Skeletal muscle tissue (tissue), 4 donors: ENCODE data around the gene PRDM15. TPM values are rescaled to one million over a fixed set of nuclear protein-coding genes. Genes with fewer than 3 reads are reported as not detected.

Source experiments
- H3K27ac ChIP-seq: one replicate; pipeline ENCODE4 v1.7.0; 2013; ENCODE audit warnings: mild to moderate bottlenecking, low read depth, low read length, inconsistent platforms
- H3K27me3 ChIP-seq, 3 donors: one replicate each; pipeline ENCODE4 v1.7.0; 2013; ENCODE audit warnings: low read length in 3 of 3; ENCODE audit not compliant: control insufficient read depth in 3 of 3, insufficient read depth in 3 of 3
- H3K36me3 ChIP-seq, 3 donors: one replicate each; pipeline ENCODE4 v1.7.0; 2013; ENCODE audit warnings: low read length in 3 of 3; ENCODE audit not compliant: control insufficient read depth in 3 of 3, insufficient read depth in 3 of 3
- H3K4me1 ChIP-seq, 3 donors: one replicate each; pipeline ENCODE4 v1.7.0; 2013; ENCODE audit warnings: low read length in 3 of 3, mild to moderate bottlenecking in 3 of 3; ENCODE audit not compliant: control insufficient read depth in 3 of 3, insufficient read depth in 3 of 3
- H3K4me3 ChIP-seq, 3 donors: one replicate each; pipeline ENCODE4 v1.7.0; 2013; ENCODE audit warnings: low read length in 3 of 3
- H3K9ac ChIP-seq, 3 donors: one replicate each; pipeline ENCODE4 v1.7.0; 2013; ENCODE audit warnings: low read length in 3 of 3, mild to moderate bottlenecking in 3 of 3, moderate library complexity in 2 of 3, low read depth in 1 of 3
- H3K9me3 ChIP-seq, 3 donors: one replicate each; pipeline ENCODE4 v1.7.0; 2013; ENCODE audit warnings: low read length in 3 of 3; ENCODE audit not compliant: control insufficient read depth in 3 of 3
- total RNA-seq: library from RNA; depleted of rRNA; stranded (reverse); fragments of >200 nt; gene quantifications from one replicate; pipeline ENCODE4 v1.2.3, GENCODE V29; 2014
- donor health status: Osteomylitis.

The PRDM15 gene
- total RNA-seq, 1 donor from 2014 or later = 2.6 TPM

- H3K4me3 ChIP-seq = no peak overlapping the region
- H3K27me3 ChIP-seq = peaks cover 5 to 19% (median 13%) of the 10 kb centered on the region in 3 donors
- peaks cover 2 to 6% (median 4%) of the 10 kb centered on the region in 3 donors for H3K4me1 ChIP-seq
- H3K36me3 ChIP-seq = no peaks in the 10 kb centered on the region
- no peak overlapping the region for H3K27ac ChIP-seq
- no peak overlapping the region for H3K9ac ChIP-seq
- no peaks in the 10 kb centered on the region for H3K9me3 ChIP-seq
Measured at GRCh38 chr21:41755934-41756773, 123.0 kb downstream of the PRDM15 start.

DNA sequence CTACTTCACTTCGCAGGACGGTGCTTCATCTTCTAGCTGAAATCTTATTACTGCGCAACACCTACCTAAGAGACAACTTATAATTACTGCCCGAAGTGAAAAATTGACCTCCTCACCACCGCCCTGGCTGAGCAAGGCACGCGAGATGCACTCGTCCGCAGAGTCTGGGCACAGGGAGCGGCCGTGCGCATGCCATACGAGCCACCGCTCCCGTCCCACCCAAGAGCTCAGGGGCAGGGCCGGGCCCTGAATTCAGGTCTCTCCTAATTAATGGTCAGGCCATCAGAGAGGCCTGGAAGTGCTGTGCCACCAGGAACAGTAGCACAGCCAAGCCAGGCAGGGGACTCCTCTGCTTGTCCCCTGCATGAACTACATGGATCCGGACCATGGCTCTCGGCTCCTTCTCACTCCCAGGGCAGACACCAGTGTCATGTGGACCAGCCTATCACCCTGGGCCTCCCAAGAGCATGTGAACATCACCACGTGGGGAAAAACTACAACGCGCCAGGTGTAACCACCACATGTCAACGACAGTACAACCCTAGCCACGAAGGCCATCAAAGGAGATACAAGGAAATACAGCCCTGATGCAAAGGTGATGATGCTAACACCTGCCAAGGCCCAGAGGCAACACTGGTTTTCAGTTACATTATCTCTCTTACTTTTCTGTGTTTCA lies 123.7 kb downstream of the PRDM15 start:
- H3K9me3 ChIP-seq = no peaks in the 10 kb centered on the region
- no peak overlapping the region for H3K9ac ChIP-seq
- H3K27me3 ChIP-seq = peaks cover 4 to 15% (median 6%) of the 10 kb centered on the region in 3 donors
- H3K4me3 ChIP-seq = no peak overlapping the region
- H3K36me3 ChIP-seq = no peaks in the 10 kb centered on the region
- H3K4me1 ChIP-seq = no peaks in the 10 kb centered on the region
- no peak overlapping the region for H3K27ac ChIP-seq

DNA sequence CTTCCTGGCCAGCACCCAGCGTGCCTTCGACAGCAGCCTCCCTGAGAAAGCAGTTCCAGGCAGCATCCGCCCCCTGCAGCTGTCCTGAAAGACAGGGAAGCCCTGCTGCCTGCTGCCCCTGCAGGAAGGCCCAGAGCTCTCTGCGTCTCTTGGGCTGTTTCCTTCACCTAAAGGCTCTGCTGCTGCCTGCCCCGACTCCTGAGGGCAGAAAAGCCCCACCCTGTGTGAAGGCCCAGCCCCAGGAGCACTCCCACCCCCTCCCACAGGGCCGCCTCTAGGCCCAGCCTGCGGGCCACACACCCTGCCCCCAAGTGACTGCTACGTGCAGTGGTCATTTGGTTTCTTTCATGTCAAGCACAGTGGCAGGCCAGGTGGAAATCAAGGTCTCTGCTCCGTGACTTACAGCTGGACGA lies 124.7 kb downstream of the PRDM15 start:
- Histone ChIP-seq H3K4me3 (no peak overlapping the region), H3K4me1 (no peaks in the 10 kb centered on the region), H3K27ac (no peak overlapping the region), H3K9ac (no peak overlapping the region), H3K36me3 (no peaks in the 10 kb centered on the region), H3K9me3 (no peaks in the 10 kb centered on the region), H3K27me3 (peaks cover 0 to 12% (median 2%) of the 10 kb centered on the region in 3 donors)

DNA sequence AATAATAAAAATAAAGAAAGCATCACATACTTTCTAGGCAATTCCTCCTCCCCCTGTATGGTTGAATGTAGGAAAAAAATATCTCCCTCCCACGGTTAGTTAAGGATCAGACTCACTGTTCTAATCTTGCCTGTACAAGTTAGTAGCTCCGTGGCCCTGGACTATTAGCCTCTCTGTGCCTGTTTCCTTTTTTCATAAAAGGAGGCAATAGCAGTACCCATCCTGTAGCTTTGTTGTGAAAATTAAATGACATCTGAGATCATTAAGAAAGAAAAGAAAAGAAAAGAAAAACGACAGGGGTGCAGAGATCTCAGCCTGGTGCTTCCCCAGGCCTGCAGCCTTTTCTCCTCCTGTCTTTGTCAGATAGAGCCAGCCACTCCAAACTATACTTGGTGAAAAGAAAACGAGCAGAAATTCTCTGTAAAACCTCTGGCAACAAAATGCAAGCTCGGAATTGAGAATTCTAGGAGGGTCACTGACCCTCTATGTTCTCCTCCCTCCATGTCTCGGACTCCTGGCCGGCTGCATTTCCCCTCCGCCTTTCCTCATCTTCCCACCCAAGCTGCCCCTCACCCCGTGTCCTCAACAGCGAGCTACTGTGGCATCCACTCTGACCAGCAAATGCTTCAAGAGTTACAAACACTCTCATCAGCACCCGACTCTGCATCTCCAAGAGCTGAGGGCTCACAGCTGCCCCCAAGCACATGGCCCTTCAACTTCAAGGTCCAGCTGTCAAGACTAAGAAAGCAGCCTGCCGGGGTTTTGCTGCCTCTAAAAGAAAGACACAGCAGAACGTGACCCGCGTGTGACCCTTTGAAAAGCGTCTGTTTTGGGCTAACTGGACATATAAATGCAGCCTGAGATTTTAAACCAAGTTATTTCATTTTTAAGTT lies 125.9 kb downstream of the PRDM15 start:
- no peaks in the 10 kb centered on the region for H3K36me3 ChIP-seq
- no peak overlapping the region for H3K9ac ChIP-seq
- no peak overlapping the region for H3K27ac ChIP-seq
- H3K27me3 ChIP-seq = peaks cover 0 to 15% (median 2%) of the 10 kb centered on the region in 3 donors
- no peaks in the 10 kb centered on the region for H3K9me3 ChIP-seq
- no peaks in the 10 kb centered on the region for H3K4me1 ChIP-seq
- H3K4me3 ChIP-seq = no peak overlapping the region

DNA sequence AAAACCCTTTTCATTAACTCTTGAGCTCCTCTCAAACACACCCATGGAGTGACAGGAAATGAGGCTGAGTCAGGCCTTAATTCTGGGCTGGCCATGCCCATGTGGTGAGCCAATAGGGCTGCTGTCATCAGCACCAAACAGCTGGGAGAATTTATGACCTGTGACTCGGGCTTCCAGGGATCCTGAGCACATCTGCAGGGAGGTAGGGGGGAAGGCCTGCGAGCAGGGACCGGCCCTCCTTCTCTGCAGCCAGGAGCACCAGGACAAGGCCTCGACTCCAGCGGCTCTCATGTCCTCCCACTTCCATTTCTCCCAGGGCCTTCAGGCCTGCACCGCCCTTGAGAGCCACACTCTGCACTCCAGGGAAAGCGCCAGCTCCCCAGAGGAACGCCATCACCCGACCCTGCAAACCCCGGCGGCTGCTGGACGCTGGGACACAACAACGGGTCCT lies 126.9 kb downstream of the PRDM15 start:
- Histone ChIP-seq H3K4me1 (no peaks in the 10 kb centered on the region), H3K4me3 (no peak overlapping the region), H3K9me3 (no peaks in the 10 kb centered on the region), H3K9ac (no peak overlapping the region), H3K27me3 (peaks cover 0 to 15% (median 2%) of the 10 kb centered on the region in 3 donors), H3K36me3 (no peaks in the 10 kb centered on the region), H3K27ac (no peak overlapping the region)

- Histone ChIP-seq H3K9ac (no peak overlapping the region), H3K36me3 (no peaks in the 10 kb centered on the region), H3K4me3 (no peak overlapping the region), H3K4me1 (no peaks in the 10 kb centered on the region), H3K27me3 (peaks cover 0 to 20% (median 2%) of the 10 kb centered on the region in 3 donors), H3K27ac (no peak overlapping the region), H3K9me3 (no peaks in the 10 kb centered on the region)
Measured at GRCh38 chr21:41751611-41752011, 127.5 kb downstream of the PRDM15 start.

GRCh38 chr21:41750532-41751151 lies 128.5 kb downstream of the PRDM15 start:
- H3K9ac ChIP-seq = no peak overlapping the region
- H3K4me1 ChIP-seq = no peaks in the 10 kb centered on the region
- H3K4me3 ChIP-seq = no peak overlapping the region
- H3K9me3 ChIP-seq = no peaks in the 10 kb centered on the region
- H3K27me3 ChIP-seq = peaks cover 0 to 26% (median 9%) of the 10 kb centered on the region in 3 donors
- H3K27ac ChIP-seq = no peak overlapping the region
- H3K36me3 ChIP-seq = no peaks in the 10 kb centered on the region

DNA sequence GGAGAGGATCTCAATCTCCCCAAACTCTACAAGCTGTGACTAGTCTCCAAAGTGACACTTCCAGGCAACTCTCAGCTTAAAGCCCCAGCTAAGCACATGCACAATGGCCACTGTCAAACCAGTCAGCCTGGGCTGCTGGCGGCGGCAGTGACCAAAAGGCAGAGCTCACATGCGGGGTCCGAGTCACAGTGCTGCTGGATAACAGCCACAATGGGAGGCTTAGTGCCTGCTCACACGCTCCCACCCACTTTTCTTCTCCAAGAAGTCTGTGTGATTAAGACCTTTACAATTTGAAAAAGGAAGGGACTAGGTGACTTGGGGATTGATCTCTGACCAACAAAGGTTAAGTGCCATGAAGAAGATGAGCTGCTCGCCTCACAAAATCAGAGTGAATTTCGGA lies 129.1 kb downstream of the PRDM15 start:
- Histone ChIP-seq H3K27ac (no peak overlapping the region), H3K4me1 (no peaks in the 10 kb centered on the region), H3K4me3 (no peak overlapping the region), H3K27me3 (peaks cover 4 to 30% (median 15%) of the 10 kb centered on the region in 3 donors), H3K36me3 (no peaks in the 10 kb centered on the region), H3K9ac (no peak overlapping the region), H3K9me3 (no peaks in the 10 kb centered on the region)

DNA sequence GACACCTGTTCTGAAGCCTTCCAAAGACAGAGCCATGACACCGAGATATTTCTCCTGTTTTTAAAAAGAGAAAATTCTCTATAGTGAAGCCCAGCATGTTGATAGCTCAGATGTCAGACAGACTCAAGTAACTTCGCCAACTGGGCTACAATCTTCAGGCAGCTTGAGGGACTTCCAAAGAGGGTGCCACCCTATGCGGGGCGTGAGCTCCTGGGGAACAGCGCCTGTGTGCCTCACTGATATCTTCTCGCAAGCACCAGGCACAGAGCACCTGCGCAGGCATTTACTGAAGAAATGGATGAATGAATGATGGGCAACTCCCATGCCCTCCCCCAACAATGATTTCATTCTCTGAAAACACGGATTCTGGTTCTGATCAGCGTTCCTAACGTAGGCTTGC lies 129.9 kb downstream of the PRDM15 start:
- Histone ChIP-seq H3K36me3 (no peaks in the 10 kb centered on the region), H3K27ac (no peak overlapping the region), H3K9ac (no peak overlapping the region), H3K27me3 (peaks cover 7 to 36% (median 21%) of the 10 kb centered on the region in 3 donors), H3K9me3 (no peaks in the 10 kb centered on the region), H3K4me3 (no peak overlapping the region), H3K4me1 (no peaks in the 10 kb centered on the region)
